Stimulated activated memory B cell treated with anti-CD40 and anti-IgM and Interleukin-4, amounts not matched to agents 10 μg/mL and 1 μg/mL and 100 μg/mL, for 72 hours (primary cell): ENCODE measurements around the gene CD226.
"Not testable (repeated sequence)": the region's sequence is repeated elsewhere in the genome, so short reads cannot be mapped to it uniquely, and the experiment has no call there.

Experiments used
- ATAC-seq: fragments of 150-1000 bp; cut with Tn5 transposase; 2 replicates; pipeline ENCODE4 v1.10.0; 2021
- H3K27ac Mint-ChIP-seq: one replicate; pipeline ENCODE4 v1.8.0; 2022; ENCODE audit warnings: mild to moderate bottlenecking, mixed read lengths
- H3K27me3 Mint-ChIP-seq: one replicate; pipeline ENCODE4 v1.8.0; 2022; ENCODE audit warnings: mixed read lengths
- H3K36me3 Mint-ChIP-seq: one replicate; pipeline ENCODE4 v1.8.0; 2022; ENCODE audit warnings: mixed read lengths
- H3K4me1 Mint-ChIP-seq: one replicate; pipeline ENCODE4 v1.8.0; 2022; ENCODE audit warnings: mixed read lengths
- H3K4me3 Mint-ChIP-seq: one replicate; pipeline ENCODE4 v1.8.0; 2022; ENCODE audit warnings: mild to moderate bottlenecking, moderate library complexity, mixed read lengths
- H3K9me3 Mint-ChIP-seq: one replicate; pipeline ENCODE4 v1.8.0; 2022; ENCODE audit warnings: mixed read lengths

CD226 gene

DNA sequence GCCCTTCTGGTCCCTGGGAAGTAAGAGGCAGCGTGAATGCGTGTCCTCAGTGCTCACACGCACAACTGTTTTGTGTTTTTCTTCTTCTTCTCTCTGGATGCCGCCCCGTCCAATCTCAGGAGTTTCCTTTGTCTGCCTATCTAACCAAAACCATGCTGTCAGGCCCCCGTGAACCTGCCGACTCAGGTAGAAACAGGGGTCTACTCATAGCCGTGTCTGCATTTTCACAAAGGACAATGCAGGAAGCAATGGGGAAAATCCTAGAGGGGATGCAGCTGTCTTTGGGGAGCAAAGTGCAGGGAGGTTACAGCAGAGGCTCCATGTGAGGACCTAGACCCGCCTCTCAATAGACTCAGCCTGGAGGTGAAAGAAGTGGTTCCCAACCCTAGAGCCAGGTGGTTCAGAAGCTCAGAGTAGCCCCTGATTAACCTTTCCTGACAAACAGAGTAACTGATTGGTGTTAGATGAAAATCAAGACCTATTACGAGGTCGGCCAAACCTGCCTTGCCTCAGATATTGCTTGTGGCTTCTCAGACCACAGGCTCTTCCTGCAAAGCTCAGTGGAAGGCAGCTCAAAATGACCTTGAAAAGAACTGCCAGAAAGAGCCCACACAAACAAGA, 49.3 kb downstream of the CD226 start:
- H3K9me3 Mint-ChIP-seq: peaks cover 2% of the 10 kb centered on the region
- H3K4me3 Mint-ChIP-seq: peak overlapping the region; percentile 27
- peaks cover 6% of the 10 kb centered on the region for H3K36me3 Mint-ChIP-seq
- peak overlapping the region; percentile 41 for H3K27ac Mint-ChIP-seq
- peaks cover 20% of the 10 kb centered on the region for H3K4me1 Mint-ChIP-seq
- peaks cover 10% of the 10 kb centered on the region for H3K27me3 Mint-ChIP-seq
- ATAC-seq: peak; percentile 37

DNA sequence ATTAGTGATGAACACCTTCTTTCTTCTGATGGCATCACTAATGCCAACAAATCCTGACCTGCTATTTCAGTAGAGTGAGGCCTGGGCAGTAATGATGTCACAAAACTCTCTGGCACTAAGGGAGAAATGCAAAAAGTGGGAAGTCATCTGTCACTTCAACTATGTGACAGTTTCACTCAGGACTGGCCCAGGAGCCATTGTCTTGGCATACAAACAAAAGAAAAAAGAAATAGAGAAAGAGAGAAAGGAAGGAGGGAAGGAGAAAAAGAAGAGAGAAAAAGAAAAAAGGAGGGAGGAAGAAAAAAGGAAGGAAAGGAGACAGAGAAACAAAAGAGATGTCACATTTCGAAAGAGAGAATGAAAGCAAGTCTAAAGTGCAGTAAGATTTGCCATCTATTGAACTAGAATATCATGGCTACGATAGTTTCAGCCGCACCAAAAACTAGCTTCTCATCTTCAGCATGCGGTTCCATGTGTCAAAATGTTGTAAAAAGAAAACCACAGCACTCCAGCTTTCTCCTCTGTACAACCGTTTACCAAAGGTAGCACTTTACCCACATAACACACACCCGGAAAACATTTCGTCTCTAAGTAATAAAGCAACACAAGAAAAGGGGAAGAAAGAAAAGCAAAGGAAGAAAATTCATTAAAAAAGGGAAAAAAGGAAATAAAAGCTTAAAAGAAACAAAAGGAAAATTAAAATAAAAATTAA, 50.1 kb downstream of the CD226 start:
- H3K27me3 Mint-ChIP-seq: peaks cover 10% of the 10 kb centered on the region
- peaks cover 2% of the 10 kb centered on the region for H3K9me3 Mint-ChIP-seq
- peaks cover 6% of the 10 kb centered on the region for H3K36me3 Mint-ChIP-seq
- ATAC-seq: no peak
- peaks cover 20% of the 10 kb centered on the region for H3K4me1 Mint-ChIP-seq
- H3K27ac Mint-ChIP-seq: peak overlapping the region; percentile 41
- peak overlapping the region; percentile 61 for H3K4me3 Mint-ChIP-seq

DNA sequence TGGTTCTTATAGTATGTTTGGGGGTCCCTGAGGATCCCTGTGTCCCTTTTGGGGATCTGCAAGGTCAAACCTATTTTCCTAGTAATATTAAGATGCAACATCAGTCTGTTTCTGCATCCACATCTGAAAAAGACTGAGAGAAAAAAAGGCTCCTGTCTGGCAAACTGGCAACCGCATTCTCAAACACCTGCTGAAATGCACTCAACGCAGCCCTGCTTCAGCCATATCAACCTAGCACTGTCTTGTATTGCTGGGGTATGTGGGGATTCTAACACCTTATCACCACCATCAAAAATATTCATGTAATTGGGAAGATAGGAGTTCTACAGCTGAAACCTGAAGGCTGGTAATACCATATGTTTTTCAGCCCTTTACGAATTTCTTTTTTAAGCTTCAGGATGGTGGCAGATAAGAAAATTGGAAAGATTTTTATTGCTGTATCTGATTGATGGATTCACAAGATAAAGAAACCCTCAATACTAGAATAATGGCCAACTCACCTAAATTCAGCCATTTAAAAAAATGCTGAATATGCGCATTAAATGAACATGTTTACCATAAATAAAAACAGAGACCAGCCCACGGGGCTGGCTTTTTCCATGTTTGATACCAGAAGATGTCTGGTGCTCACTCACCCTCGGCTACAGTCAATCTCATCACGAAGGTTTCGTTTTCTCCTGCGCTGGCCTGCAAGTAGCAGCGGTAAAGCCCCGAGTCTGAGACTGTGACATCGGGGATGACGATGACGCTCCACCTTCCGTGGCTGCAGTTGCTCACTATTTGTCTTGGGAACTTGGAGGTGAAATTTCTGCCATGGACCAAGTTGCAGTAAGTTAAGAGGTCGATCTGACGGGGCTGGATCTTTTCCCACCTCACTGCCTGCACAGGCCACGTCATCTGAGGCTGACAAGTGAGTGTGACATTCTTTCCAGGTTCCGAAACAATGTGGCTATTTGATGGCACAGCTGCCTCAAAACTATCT, 52.3 kb downstream of the CD226 start:
- Mint-ChIP-seq H3K4me3 (no peak overlapping the region), H3K36me3 (peaks cover 12% of the 10 kb centered on the region)
- ATAC-seq: no peak

DNA sequence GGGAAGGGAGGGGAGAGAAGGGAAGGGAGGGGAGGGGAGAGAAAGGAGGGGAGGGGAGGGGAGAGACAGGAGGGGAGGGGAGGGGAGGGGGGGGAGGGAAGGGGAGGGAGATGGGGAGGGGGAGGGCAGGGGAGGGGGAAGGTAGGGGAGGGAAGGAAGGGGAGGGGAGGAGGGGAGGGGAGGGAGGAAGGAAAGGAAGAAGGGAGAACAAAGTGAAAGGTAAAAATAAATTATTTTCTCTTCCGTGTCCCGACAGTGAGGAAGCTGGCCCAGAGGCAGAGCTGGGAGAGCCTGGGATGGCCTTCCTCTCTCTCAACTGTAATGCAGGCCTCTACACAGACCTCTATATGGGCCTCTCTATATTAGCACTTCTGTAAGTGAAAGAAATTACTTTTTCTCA, 53.2 kb downstream of the CD226 start:
- peaks cover 15% of the 10 kb centered on the region for H3K4me1 Mint-ChIP-seq
- peaks cover 10% of the 10 kb centered on the region for H3K27me3 Mint-ChIP-seq
- H3K4me3 Mint-ChIP-seq: no peak overlapping the region
- no peak for ATAC-seq
- no peak overlapping the region for H3K27ac Mint-ChIP-seq
- peaks cover 2% of the 10 kb centered on the region for H3K9me3 Mint-ChIP-seq
- peaks cover 12% of the 10 kb centered on the region for H3K36me3 Mint-ChIP-seq

More for the DNA sequence above, 52.3 kb downstream of the CD226 start:
- peaks cover 10% of the 10 kb centered on the region for H3K27me3 Mint-ChIP-seq
- no peak overlapping the region for H3K27ac Mint-ChIP-seq
- H3K4me1 Mint-ChIP-seq: peaks cover 15% of the 10 kb centered on the region
- peaks cover 2% of the 10 kb centered on the region for H3K9me3 Mint-ChIP-seq

- H3K36me3 Mint-ChIP-seq: peaks cover 12% of the 10 kb centered on the region
- peaks cover 2% of the 10 kb centered on the region for H3K9me3 Mint-ChIP-seq
Observed at GRCh38 chr18:69890558-69890957, 57.1 kb downstream of the CD226 start.

DNA sequence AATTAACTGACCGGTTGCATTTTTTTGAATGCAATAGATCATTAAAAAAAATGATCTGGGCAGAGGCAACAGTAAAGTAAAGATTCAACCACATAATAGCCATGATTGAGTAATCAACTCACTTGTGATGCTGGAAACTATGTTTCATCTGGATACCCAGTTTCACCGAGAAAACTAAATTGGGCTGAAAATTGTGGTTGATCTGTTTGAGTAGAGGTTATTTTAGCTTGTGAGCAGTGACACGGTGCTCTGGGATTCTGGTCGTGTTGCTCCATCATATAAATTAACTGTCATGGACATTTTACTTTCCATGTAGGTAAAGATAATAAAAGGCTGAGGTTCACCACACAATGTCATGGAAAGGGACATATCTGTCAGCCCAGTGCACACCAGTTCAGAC, 58.7 kb downstream of the CD226 start:
- no peak overlapping the region for H3K27ac Mint-ChIP-seq
- no peaks in the 10 kb centered on the region for H3K27me3 Mint-ChIP-seq
- H3K4me3 Mint-ChIP-seq: no peak overlapping the region
- H3K36me3 Mint-ChIP-seq: peaks cover 10% of the 10 kb centered on the region
- H3K4me1 Mint-ChIP-seq: peaks cover 15% of the 10 kb centered on the region
- no peak for ATAC-seq
- H3K9me3 Mint-ChIP-seq: peaks cover 2% of the 10 kb centered on the region

More at GRCh38 chr18:69890558-69890957, 57.1 kb downstream of the CD226 start:
- Mint-ChIP-seq H3K4me3 (no peak overlapping the region), H3K27ac (no peak overlapping the region), H3K27me3 (no peaks in the 10 kb centered on the region), H3K4me1 (peaks cover 6% of the 10 kb centered on the region)
- no peak for ATAC-seq

DNA sequence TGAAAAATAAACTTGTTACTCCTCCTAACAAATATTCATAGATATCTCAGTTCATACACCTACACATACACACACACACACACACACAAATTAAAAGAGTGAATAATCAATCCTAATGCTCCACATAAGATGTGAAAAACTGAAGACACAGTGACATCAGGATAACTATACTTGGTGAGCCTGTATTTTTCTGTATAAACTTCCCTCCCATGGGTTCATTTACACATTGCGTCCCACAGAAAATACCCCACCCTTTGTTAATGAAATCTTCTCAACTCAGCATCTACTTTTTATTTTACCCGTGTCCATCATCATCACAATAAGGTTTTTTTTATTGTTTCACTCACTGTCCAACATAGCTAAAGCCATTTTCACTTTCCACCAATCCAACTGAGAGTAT, 60.4 kb downstream of the CD226 start:
- ATAC-seq: no peak
- no peak overlapping the region for H3K27ac Mint-ChIP-seq
- H3K36me3 Mint-ChIP-seq: peaks cover 6% of the 10 kb centered on the region
- H3K27me3 Mint-ChIP-seq: no peaks in the 10 kb centered on the region
- no peak overlapping the region for H3K4me3 Mint-ChIP-seq
- peaks cover 27% of the 10 kb centered on the region for H3K4me1 Mint-ChIP-seq
- no peaks in the 10 kb centered on the region for H3K9me3 Mint-ChIP-seq

DNA sequence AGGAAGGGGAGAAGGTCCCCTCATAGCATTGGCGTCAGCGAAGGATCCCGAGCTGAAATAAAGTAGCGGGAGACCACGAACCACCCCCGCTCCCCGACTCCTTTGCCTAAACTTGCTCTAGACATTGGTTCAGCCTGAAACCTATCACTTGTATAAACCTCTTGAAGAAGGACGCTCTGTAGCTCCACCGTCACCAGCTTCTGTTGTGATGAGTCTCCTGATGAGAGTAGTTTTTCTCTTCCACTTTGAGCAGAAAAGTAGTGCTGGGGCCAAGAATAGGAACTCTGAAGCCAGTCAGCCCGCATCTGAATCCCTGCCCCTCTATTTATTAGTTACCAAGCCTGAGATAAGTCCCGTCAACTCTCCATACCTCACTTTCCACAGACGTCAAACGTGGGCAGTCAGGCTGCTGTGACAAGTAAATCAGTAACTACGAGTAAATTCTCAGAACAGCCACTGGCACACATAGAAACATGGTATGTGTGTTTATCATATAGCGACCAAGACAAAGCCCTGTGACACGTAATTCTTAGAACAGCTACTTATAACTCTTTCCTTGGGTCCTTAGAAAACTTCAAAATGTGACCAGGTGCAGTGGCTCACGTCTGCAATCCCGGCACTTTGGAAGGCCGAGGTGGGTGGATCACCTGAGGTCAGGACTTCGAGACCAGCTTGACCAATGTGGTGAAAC, 61.7 kb downstream of the CD226 start:
- peaks cover 27% of the 10 kb centered on the region for H3K4me1 Mint-ChIP-seq
- peak overlapping the region; percentile 63 for H3K27ac Mint-ChIP-seq
- no peaks in the 10 kb centered on the region for H3K27me3 Mint-ChIP-seq
- H3K9me3 Mint-ChIP-seq: no peaks in the 10 kb centered on the region
- peaks cover 1% of the 10 kb centered on the region for H3K36me3 Mint-ChIP-seq
- H3K4me3 Mint-ChIP-seq: peak overlapping the region; percentile 41
- peak; percentile 76 for ATAC-seq

DNA sequence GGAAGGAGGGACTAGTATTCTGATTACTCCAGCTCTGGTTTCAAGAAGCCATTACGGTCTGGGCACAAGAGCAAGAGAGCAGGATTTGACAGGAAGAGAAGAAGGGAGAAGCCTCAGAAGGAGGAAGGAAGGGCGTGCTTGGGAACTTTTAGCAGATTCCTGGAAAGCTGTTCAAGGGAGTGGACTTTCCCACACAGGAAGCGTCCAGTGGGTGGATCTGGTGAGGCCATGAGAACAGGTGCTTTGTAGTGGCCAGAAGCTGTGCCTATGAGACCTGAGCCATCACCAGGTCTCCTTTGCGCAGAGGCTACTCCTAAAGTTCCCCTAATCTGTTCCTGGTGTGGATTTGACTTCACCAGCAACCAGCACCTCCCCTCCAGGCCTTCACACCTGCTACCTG, 62.3 kb downstream of the CD226 start:
- Mint-ChIP-seq H3K4me3 (no peak overlapping the region), H3K27ac (peak overlapping the region; percentile 63), H3K4me1 (peaks cover 27% of the 10 kb centered on the region), H3K9me3 (no peaks in the 10 kb centered on the region), H3K27me3 (no peaks in the 10 kb centered on the region), H3K36me3 (peaks cover under 1% of the 10 kb centered on the region)
- no peak for ATAC-seq

DNA sequence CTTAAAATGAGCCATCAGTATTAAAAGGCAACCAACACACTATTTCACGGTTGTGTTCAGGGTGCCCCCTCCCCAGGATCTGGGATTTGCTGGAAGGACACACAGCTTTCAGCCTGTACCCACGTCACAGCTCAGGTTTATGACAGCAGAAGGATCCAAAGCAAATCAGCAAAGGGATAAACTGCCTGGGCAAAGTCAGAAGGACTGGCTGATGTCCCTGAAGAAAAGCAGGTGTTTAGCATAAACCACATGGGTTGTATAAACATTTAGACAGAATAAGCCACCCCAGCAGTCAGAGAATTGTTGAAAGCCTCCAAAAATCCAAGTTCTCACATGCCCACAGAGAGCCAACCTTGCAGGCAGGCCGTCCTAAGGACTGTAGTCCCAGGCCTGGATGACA, 63.9 kb downstream of the CD226 start:
- peaks cover 12% of the 10 kb centered on the region for H3K36me3 Mint-ChIP-seq
- peak overlapping the region; percentile 76 for H3K27ac Mint-ChIP-seq
- peaks cover 5% of the 10 kb centered on the region for H3K9me3 Mint-ChIP-seq
- ATAC-seq: no peak
- H3K27me3 Mint-ChIP-seq: peaks cover 6% of the 10 kb centered on the region
- H3K4me3 Mint-ChIP-seq: no peak overlapping the region
- peaks cover 27% of the 10 kb centered on the region for H3K4me1 Mint-ChIP-seq

GRCh38 chr18:69882965-69883668, 64.6 kb downstream of the CD226 start:
- Mint-ChIP-seq H3K4me1 (peaks cover 27% of the 10 kb centered on the region), H3K36me3 (peaks cover 14% of the 10 kb centered on the region), H3K9me3 (peaks cover 5% of the 10 kb centered on the region), H3K27me3 (peaks cover 6% of the 10 kb centered on the region), H3K27ac (peak overlapping the region; percentile 76), H3K4me3 (peak overlapping the region; percentile 43)
- ATAC-seq: peak; percentile 67

DNA sequence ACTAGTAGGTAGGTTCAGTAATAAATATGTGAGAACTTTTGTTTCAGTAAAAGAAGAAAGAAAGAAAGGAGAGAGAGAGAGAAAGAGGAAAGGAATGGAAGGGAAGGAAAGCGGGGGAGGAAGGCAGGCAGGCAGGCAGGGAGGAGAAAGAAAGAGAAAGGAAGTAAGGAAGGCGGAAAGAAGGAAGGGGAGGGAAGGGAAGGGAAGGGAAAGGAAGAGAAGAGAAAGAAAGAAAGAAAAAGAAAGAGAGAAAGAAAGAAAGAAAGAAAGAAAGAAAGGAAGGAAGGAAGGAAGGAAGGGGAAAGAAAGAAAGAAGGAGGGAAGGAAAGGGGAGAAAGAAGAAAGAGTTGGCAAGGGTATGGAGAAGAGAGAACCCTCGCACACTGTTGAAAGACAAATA, 67.6 kb downstream of the CD226 start:
- H3K36me3 Mint-ChIP-seq: peaks cover 14% of the 10 kb centered on the region
- no peak overlapping the region for H3K27ac Mint-ChIP-seq
- H3K4me1 Mint-ChIP-seq: peaks cover 16% of the 10 kb centered on the region
- peaks cover 6% of the 10 kb centered on the region for H3K27me3 Mint-ChIP-seq
- no peak overlapping the region for H3K4me3 Mint-ChIP-seq
- H3K9me3 Mint-ChIP-seq: peaks cover 5% of the 10 kb centered on the region
- no peak for ATAC-seq

GRCh38 chr18:69879051-69879450, 68.6 kb downstream of the CD226 start:
- not testable (repeated sequence) for ATAC-seq, H3K9me3 Mint-ChIP-seq, H3K4me3 Mint-ChIP-seq, H3K27ac Mint-ChIP-seq, H3K27me3 Mint-ChIP-seq
- Mint-ChIP-seq H3K4me1 (peaks cover 13% of the 10 kb centered on the region), H3K36me3 (peaks cover 14% of the 10 kb centered on the region)

GRCh38 chr18:69878213-69878933, 69.3 kb downstream of the CD226 start:
- peaks cover 14% of the 10 kb centered on the region for H3K36me3 Mint-ChIP-seq
- H3K4me3 Mint-ChIP-seq: no peak overlapping the region
- no peak overlapping the region for H3K27ac Mint-ChIP-seq
- H3K9me3 Mint-ChIP-seq: peaks cover 5% of the 10 kb centered on the region
- H3K4me1 Mint-ChIP-seq: peaks cover 8% of the 10 kb centered on the region
- H3K27me3 Mint-ChIP-seq: peaks cover 6% of the 10 kb centered on the region
- no peak for ATAC-seq
